OCI-LY7 (cell line): ENCODE results near the gene GLI3.

Experiments used
- EZH2phosphoT487 ChIP-seq: fragments of 200-600 bp; sonication (generic); IDR thresholded peaks from 2 replicates; pipeline ENCODE4 v1.6.1; 2018; ENCODE audit warnings: low read depth, borderline replicate concordance, mild to moderate bottlenecking, mixed run types, antibody characterized with exemption, low read length, moderate library complexity, mixed read lengths
- TF ChIP-seq, protein P1 (sequence below): fragments of 200-600 bp; sonication (generic); conservative IDR thresholded peaks from 2 replicates; pipeline ENCODE4 v1.5.1; 2014; ENCODE audit warnings: mild to moderate bottlenecking, antibody characterized with exemption, low read length, moderate library complexity, mixed read lengths

GRCh38 chr7:41940760-41941343, 296.2 kb downstream of the GLI3 start:
- TF ChIP-seq EZH2phosphoT487 = no peak
- TF ChIP-seq, protein P1, sequence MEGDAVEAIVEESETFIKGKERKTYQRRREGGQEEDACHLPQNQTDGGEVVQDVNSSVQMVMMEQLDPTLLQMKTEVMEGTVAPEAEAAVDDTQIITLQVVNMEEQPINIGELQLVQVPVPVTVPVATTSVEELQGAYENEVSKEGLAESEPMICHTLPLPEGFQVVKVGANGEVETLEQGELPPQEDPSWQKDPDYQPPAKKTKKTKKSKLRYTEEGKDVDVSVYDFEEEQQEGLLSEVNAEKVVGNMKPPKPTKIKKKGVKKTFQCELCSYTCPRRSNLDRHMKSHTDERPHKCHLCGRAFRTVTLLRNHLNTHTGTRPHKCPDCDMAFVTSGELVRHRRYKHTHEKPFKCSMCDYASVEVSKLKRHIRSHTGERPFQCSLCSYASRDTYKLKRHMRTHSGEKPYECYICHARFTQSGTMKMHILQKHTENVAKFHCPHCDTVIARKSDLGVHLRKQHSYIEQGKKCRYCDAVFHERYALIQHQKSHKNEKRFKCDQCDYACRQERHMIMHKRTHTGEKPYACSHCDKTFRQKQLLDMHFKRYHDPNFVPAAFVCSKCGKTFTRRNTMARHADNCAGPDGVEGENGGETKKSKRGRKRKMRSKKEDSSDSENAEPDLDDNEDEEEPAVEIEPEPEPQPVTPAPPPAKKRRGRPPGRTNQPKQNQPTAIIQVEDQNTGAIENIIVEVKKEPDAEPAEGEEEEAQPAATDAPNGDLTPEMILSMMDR = peak; percentile 91
